IPS-NIHi7 (cell line): Measurements from ENCODE around the gene SERPINA7.
"Not testable (repeated sequence)": the region's sequence is repeated elsewhere in the genome, so short reads cannot be mapped to it uniquely, and the experiment has no call there.

Experiments used
- DNase-seq: peaks from one replicate; pipeline ENCODE4 v3.0.0; 2012; ENCODE audit warnings: mixed read lengths; ENCODE audit errors: extremely low spot score

The SERPINA7 gene

GRCh38 chrX:106038625-106039024 is at the start of gene SERPINA7:
SERPINA7 (minus strand) TSS chrX:106038727; CDS start chrX:106037058, 1,669 bp downstream.
- DNase-seq, result no peak

- no peak for DNase-seq
These were observed 30.5 kb upstream of the SERPINA7 start for GRCh38 chrX:106069048-106069447.

GRCh38 chrX:106050054-106050453 is 11.5 kb upstream of the SERPINA7 start:
- no peak for DNase-seq

GRCh38 chrX:106042296-106042695 is 3.8 kb upstream of the SERPINA7 start:
- no peak for DNase-seq

- DNase-seq, result no peak
These were observed 2.3 kb upstream of the SERPINA7 start for GRCh38 chrX:106040861-106041260.

GRCh38 chrX:106039920-106040319 is 1.4 kb upstream of the SERPINA7 start:
- DNase-seq, result peak; percentile 24

DNA sequence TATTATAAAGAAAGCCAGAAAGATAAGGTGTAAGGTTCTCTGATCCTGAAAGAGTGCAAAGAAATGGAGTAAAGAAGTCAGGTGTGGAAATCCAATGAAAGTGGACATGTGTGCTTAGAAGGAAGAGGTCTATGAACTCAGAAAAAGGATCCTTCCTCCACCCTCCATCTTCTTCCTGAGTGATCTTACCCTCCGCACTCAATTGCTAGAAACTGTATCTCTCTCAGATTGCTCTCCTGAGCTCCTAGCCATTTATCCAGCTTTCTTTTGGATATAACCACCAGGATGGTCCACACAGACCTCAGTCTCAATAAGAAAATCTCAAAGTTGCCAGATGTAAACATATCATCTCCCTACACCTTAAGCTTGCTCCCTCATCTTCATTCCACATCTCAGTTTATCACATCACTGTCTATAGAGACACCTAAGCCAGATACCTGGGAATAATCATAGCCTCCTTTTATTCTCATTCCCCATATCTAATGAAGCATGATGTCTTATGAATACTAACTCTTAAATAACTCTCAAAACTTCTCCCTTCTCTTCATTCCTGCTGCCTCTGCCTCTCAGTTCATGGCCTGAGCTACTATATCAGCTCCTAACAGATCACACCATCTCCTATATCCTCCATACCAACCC is 573 bp downstream of the SERPINA7 start:
- DNase-seq, result no peak

DNA sequence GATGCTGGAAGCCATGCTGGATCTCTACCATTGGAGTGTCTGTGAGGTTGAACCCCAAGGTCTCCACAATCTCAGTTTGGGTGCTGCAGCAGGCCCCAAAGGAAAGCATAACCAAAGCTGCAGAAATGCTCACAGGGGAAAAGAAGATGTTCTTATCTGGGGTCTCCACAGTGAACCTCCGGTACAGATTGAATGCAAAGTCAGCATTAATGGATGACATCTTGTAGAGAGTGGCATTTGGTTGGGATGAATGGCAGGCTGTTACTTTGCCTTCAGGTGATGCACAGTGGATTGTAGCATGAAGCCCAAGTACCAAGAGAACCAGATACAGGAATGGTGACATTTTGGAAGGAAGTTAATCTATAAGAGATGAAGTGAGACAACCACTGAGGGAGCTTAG is 1.8 kb downstream of the SERPINA7 start:
- no peak for DNase-seq

GRCh38 chrX:106035064-106035463 is 3.5 kb downstream of the SERPINA7 start:
- DNase-seq, result peak; percentile 35

DNA sequence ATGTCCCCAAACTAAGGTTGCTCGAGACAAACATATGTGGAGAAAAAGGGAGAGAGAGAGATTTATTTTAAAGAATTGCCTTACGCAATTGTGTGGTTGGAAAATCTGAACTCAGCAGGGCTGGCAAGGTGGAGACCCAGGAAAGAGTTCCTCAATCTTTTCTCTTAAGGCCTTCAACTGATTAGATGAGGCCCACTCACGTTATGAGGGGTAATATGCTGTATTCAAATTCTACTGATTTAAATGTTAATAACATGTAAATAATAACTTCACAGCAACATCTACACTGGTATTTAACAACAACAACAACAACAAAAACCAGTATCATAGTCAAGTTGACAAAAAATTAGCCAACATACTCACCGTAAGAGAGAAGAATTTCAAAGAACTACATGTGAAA is 14.6 kb downstream of the SERPINA7 start:
- no peak for DNase-seq

GRCh38 chrX:106022238-106022637 is 16.3 kb downstream of the SERPINA7 start:
- DNase-seq, result no peak

- no peak for DNase-seq
These were observed 24.3 kb downstream of the SERPINA7 start for GRCh38 chrX:106014119-106014775.

DNA sequence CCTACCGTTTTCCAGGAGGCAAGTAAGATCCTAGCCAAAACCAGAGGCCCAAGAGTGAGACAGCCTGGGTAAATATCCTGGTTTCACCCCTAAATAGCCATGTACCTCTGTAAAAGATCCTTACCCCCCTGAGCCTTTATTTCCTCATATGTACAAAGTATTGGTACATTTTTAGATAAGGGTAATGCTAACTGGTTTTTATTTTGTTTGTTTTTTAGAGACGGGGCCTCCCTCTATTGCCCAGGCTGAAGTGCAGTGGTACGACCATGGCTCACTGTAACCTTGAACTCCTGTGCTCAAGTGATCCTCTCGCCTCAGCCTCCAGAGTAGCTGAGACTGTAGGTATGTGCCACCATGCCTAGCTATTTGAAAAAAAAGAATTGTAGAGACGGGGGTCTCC is 29.4 kb downstream of the SERPINA7 start:
- no peak for DNase-seq

DNA sequence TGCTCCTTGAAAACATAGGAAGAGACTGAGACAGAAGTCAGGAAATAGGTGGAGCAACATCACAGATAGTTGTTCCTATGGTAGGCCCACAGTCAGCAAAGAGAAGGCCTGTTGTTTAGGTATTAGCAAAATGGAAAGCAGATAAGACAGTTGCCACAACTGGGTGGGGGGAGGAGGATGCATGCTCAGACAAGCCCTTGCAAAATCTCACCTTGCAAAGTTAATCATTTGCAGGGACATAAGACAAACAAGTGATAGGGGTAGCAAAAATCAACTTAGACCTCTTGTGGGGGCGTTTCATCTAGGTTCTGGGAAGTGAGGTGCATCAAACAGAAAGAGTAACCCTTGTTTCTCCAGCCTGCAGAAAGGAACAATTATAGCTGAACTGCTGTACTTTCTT is 30.7 kb downstream of the SERPINA7 start:
- no peak for DNase-seq

DNA sequence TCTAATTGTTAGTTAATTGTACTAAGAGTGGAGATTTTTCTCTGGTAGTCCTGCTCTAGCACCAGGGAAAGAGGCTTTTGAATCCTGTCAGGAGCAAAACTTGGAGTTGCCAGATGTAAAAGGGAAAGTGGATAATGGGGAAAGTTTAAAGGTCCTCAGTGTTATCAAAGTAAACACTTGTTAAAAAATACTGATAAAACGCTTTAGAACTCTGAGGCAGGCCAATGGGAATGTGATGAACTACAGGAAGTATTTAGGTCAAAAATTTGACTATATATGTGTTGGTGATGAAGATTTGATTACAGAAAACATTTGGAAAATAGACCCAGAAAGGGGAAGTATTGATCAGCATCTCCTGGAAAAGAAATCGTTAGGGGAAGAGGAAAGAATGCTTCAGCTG is 32.8 kb downstream of the SERPINA7 start:
- DNase-seq, result no peak

GRCh38 chrX:106000609-106001008 is 37.9 kb downstream of the SERPINA7 start:
- DNase-seq, result not testable (repeated sequence)

DNA sequence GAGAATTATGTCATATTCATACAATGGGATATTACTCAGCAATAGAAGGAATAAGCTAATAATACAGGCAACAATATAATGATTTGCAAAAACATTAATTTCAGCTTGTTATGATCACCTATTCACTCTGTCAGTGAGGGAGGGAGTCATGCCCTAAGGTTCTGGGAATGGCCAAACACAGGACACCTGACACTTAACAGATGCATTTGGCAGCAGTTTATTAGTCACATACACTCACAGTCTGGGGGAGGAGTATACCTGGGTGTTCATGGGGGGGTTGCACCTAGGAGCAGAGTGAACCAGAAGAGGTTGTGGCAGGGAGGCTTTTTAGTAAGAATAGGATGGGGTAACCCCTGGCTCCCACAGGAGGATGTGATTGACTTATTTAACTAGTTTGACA is 38.3 kb downstream of the SERPINA7 start:
- DNase-seq, result no peak

GRCh38 chrX:105999294-105999693 is 39.2 kb downstream of the SERPINA7 start:
- no peak for DNase-seq

DNA sequence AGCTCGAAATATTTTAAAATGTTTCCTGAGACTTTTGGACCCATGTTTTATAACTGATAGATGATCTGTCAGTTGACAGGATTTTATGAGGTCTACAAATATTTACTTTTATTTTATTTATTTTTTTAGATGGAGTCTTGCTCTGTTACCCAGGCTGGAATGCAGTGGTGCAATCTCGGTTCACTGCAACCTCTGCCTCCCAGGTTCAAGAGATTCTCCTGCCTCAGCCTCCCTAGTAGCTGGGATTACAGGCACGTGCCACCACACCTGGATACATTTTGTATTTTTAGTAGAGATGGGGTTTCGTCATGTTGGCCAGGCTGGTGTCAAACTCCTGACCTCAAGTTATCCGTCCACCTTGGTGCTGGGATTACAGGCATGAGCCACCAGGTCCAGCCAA is 50.0 kb downstream of the SERPINA7 start:
- DNase-seq, result not testable (repeated sequence)
